ENCODE results near the gene FYB1. TPM values are rescaled to one million over a fixed set of nuclear protein-coding genes. Genes with fewer than 3 reads are reported as not detected.
"Not testable (repeated sequence)": the region's sequence is repeated elsewhere in the genome, so short reads cannot be mapped to it uniquely, and the experiment has no call there.

FYB1 gene
- total RNA-seq, 1 donor from 2014 or later, result 45.0 TPM

DNA sequence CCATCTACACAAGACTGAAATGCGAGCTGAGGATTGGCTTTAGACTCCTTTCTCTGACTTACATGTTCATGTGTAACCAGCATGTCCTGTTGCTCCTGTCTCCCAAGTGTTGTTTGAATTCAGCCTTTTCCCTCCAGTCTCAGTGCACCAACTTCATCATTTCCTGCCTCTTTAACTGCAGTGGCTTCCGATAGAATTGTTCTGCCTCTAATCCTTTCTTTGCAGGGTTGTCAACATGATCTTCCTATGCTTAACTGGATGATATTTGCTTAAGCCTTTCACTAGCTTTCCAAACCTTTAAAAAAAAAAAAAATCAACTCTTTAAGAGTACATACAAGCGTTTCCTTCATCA lies 6.7 kb upstream of the FYB1 start:
- H3K4me3 ChIP-seq, result no peak overlapping the region
- no peak overlapping the region for H3K27ac ChIP-seq
- TF ChIP-seq, protein P1, sequence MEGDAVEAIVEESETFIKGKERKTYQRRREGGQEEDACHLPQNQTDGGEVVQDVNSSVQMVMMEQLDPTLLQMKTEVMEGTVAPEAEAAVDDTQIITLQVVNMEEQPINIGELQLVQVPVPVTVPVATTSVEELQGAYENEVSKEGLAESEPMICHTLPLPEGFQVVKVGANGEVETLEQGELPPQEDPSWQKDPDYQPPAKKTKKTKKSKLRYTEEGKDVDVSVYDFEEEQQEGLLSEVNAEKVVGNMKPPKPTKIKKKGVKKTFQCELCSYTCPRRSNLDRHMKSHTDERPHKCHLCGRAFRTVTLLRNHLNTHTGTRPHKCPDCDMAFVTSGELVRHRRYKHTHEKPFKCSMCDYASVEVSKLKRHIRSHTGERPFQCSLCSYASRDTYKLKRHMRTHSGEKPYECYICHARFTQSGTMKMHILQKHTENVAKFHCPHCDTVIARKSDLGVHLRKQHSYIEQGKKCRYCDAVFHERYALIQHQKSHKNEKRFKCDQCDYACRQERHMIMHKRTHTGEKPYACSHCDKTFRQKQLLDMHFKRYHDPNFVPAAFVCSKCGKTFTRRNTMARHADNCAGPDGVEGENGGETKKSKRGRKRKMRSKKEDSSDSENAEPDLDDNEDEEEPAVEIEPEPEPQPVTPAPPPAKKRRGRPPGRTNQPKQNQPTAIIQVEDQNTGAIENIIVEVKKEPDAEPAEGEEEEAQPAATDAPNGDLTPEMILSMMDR (IDR thresholded peaks at IDR 0.05), result no peak
- H3K36me3 ChIP-seq, result no peaks in the 10 kb centered on the region
- intact Hi-C loops (cut with DNase I), result no loop called here
- H3K4me1 ChIP-seq, result peaks cover 3% of the 10 kb centered on the region
- no peak for ATAC-seq
- DNase-seq, result no peak
- no peaks in the 10 kb centered on the region for H3K27me3 ChIP-seq
- no peaks in the 10 kb centered on the region for H3K9me3 ChIP-seq

DNA sequence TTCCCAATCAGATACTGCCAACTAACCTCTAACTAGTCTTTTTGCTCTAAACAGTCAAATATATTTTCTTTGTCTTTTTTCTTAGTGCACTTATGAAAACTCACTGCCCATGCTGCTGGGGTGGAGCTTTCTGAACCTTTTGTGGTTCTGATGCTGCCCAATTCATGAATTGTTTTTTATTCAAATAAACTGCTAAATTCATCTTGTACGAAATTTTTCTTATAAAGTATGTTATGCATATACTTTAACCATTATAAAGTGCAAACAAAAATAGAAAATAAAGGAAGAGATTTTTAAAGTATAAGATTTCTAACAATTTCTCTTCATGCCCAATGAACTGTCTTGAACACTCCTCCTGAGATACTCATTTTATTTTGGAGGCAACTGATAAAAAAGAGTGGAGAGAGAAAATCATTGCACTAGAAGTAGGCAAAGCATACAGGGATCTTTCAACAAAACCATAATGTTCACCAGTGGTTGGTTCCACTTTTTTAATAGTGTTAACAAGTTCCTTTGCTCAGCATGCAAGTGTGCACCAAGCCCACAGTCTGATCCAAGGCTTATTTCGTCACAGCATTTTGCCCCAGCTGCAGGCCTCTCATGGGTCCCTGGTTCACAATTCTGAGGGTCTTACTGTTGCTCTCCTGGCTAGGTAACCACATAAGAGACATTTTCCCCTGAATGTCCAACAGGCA lies 6.2 kb upstream of the FYB1 start:
- no peak overlapping the region for H3K4me3 ChIP-seq
- intact Hi-C loops (cut with DNase I), result no loop called here
- TF ChIP-seq, protein P1 (IDR thresholded peaks at IDR 0.05), result no peak

DNA sequence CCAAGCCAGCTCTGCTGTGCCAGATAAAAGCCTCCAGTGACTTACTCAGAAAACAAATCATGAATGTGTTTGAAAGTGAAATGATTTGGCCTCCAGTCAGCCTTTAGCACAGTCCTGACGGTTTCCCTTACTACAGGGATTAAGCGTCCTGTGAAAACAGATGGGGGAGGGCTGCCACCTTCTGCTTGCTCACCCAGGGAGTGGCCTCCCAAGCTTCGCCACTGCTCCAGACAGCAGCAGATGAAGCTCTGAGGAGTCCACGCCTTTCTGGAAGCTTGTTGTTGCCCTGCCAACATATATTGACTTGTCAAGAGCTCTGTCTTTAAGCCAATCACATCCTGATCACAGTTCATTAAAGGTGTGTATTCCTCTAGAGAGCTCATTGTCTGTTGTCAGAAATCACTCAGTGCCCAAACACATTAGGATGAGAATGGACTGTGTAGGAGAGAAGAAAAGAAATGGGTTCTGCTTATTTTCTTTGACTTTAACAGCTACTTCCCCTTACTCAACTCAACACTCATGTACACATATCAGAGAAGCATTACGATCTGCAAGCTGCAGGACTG lies 4.9 kb upstream of the FYB1 start:
- TF ChIP-seq, protein P1 (IDR thresholded peaks at IDR 0.05), result no peak
- no peak overlapping the region for H3K4me3 ChIP-seq
- no peak for DNase-seq
- no peaks in the 10 kb centered on the region for H3K36me3 ChIP-seq
- H3K27me3 ChIP-seq, result no peaks in the 10 kb centered on the region
- H3K4me1 ChIP-seq, result peaks cover 6% of the 10 kb centered on the region
- intact Hi-C loops (cut with DNase I), result no loop called here
- no peaks in the 10 kb centered on the region for H3K9me3 ChIP-seq
- ATAC-seq, result peak; percentile 76
- no peak overlapping the region for H3K27ac ChIP-seq

More for the DNA sequence above, 6.2 kb upstream of the FYB1 start:
- no peaks in the 10 kb centered on the region for H3K36me3 ChIP-seq
- H3K27ac ChIP-seq, result no peak overlapping the region
- no peaks in the 10 kb centered on the region for H3K9me3 ChIP-seq
- no peaks in the 10 kb centered on the region for H3K27me3 ChIP-seq
- ATAC-seq (no peak), DNase-seq (no peak)
- peaks cover 3% of the 10 kb centered on the region for H3K4me1 ChIP-seq

DNA sequence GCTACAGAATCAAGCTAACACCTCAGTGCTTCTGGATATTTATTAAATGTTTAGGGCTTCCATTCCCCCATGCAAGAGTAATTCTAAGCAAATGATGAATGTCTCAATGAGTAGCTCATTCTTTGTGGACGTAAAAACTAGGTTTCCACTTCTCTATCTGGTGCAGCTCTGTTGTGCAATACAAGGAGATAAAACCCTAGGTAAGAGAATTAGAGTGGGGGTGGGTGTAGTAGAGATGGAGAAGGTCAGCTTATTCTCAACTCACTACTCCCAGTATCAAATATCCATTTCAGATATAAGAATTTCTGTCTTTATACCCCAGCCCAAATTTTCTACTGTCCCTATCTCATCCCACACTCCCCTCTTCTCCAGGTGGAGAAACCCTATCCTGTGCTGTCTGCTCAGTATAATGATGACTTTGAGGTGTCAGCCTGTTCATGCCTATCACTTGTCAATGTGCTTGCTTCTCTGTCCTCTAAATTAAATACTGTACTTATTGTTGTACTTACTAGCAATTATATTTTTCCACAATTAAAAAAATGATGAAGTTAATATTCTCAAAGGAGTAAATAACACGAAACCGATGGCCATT lies 4.3 kb upstream of the FYB1 start:
- ATAC-seq, result no peak
- intact Hi-C loops (cut with DNase I), result no loop called here
- no peak overlapping the region for H3K27ac ChIP-seq

DNA sequence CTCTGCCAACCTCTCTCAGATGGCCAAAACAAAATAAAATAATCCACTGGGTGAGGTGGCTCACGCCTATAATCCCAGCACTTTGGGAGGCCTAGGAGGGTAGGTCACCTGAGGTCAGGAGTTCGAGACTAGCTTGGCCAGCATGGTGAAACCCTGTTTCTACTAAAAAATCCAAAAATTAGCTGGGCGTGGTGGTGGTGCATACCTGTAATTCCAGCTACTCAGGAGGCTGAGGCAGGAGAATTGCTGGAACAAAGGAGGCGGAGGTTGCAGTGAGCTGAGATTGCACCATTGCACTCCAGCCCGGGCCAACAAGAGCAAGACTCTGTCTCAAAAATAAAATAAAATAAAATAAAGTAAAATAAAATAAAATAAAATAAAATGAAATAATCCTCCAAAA lies 2.3 kb upstream of the FYB1 start:
- H3K4me1 ChIP-seq, result peaks cover 15% of the 10 kb centered on the region
- H3K27me3 ChIP-seq; ATAC-seq; DNase-seq; H3K4me3 ChIP-seq; intact Hi-C loops (cut with DNase I); H3K9me3 ChIP-seq; H3K27ac ChIP-seq; H3K36me3 ChIP-seq: not testable (repeated sequence)

More for the DNA sequence above, 4.3 kb upstream of the FYB1 start:
- H3K4me3 ChIP-seq, result no peak overlapping the region
- DNase-seq, result no peak
- TF ChIP-seq, protein P1 (IDR thresholded peaks at IDR 0.05), result no peak
- no peaks in the 10 kb centered on the region for H3K27me3 ChIP-seq
- no peaks in the 10 kb centered on the region for H3K9me3 ChIP-seq
- no peaks in the 10 kb centered on the region for H3K36me3 ChIP-seq
- H3K4me1 ChIP-seq, result peaks cover 10% of the 10 kb centered on the region

DNA sequence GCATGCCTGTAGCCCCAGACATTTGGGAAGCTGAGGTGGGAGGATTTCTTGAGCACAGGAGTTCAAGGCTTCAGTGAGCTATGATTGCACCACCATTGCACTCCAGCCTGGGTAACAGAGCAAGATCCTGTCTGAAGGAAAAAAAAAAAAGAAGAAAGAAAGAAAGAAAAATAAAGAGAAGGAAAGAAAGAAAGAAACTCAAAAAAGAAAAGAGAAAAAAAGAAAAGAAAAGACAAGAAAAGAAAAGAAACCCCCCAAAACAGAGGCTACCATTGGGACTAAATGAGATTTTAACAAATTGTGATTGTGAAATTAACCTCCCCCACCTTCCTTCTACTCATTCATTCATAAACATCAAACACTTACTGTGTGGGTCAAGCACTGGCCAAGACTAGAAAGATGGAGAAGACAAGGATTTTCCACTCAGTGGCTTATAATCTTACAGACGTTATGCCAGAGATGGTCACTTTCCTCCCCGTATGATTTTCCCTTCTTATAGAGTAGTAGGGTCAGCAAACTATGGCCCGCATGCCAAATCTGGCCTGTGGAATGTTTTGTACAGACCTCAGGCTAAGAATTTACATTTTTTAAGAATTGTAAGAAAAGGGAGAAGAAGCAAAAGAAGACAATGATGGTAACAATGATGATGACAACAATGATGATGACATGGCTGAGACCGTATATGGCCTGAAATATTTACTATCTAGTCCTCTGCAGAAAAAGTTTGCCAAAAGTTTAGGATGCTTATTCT lies 1.1 kb upstream of the FYB1 start:
- Histone ChIP-seq H3K36me3 (no peaks in the 10 kb centered on the region), H3K27ac (no peak overlapping the region), H3K9me3 (no peaks in the 10 kb centered on the region), H3K4me1 (peaks cover 15% of the 10 kb centered on the region), H3K27me3 (no peaks in the 10 kb centered on the region), H3K4me3 (no peak overlapping the region)
- TF ChIP-seq, protein P1 (IDR thresholded peaks at IDR 0.05), result no peak
- DNase-seq (no peak), ATAC-seq (no peak)
- intact Hi-C loops (cut with DNase I), result no loop called here
